H9 (cell line): ENCODE results near the gene PDRG1. TPM values are rescaled to one million over a fixed set of nuclear protein-coding genes. Genes with fewer than 3 reads are reported as not detected.

Source experiments
- DNase-seq: peaks from one replicate; pipeline ENCODE4 v3.0.0-alpha.2; 2017
- H2AFZ ChIP-seq: one replicate; pipeline ENCODE4 v1.6.1; 2013; ENCODE audit warnings: mild to moderate bottlenecking, low read length, control low read depth, moderate library complexity
- H2AK5ac ChIP-seq: 2 replicates; pipeline ENCODE4 v1.6.1; 2013; ENCODE audit warnings: low read length, control low read depth, mixed read lengths; ENCODE audit not compliant: insufficient read length
- H2BK120ac ChIP-seq: one replicate; pipeline ENCODE4 v1.6.1; 2013; ENCODE audit warnings: low read depth, mild to moderate bottlenecking, low read length, control low read depth, inconsistent platforms; ENCODE audit not compliant: poor library complexity, severe bottlenecking
- H2BK12ac ChIP-seq: 2 replicates; pipeline ENCODE4 v1.6.1; 2013; ENCODE audit warnings: low read length, control low read depth, mixed read lengths, low read depth; ENCODE audit not compliant: insufficient read length
- H2BK15ac ChIP-seq: 2 replicates; pipeline ENCODE4 v1.6.1; 2013; ENCODE audit warnings: low read depth, low read length, control low read depth
- H2BK20ac ChIP-seq: one replicate; pipeline ENCODE4 v1.6.1; 2013; ENCODE audit warnings: low read depth, mild to moderate bottlenecking, low read length, control low read depth, inconsistent platforms; ENCODE audit not compliant: poor library complexity, severe bottlenecking
- H2BK5ac ChIP-seq: 2 replicates; pipeline ENCODE4 v1.6.1; 2013; ENCODE audit warnings: low read length, control low read depth, mixed read lengths; ENCODE audit not compliant: insufficient read length
- H3K14ac ChIP-seq: 2 replicates; pipeline ENCODE4 v1.6.1; 2013; ENCODE audit warnings: low read length, control low read depth; ENCODE audit not compliant: insufficient read depth
- H3K18ac ChIP-seq: 2 replicates; pipeline ENCODE4 v1.6.1; 2013; ENCODE audit warnings: low read depth, mild to moderate bottlenecking, mixed read lengths, low read length, control low read depth; ENCODE audit not compliant: insufficient read length
- H3K23ac ChIP-seq: 2 replicates; pipeline ENCODE4 v1.6.1; 2013; ENCODE audit warnings: low read length, control low read depth, mixed read lengths, low read depth; ENCODE audit not compliant: insufficient read length
- H3K23me2 ChIP-seq: 2 replicates; pipeline ENCODE4 v1.6.1; 2013; ENCODE audit warnings: low read depth, mild to moderate bottlenecking, mixed read lengths, low read length, control low read depth; ENCODE audit not compliant: insufficient read length, poor library complexity, severe bottlenecking
- H3K27ac ChIP-seq: 2 replicates; pipeline ENCODE4 v1.5.1; 2013; ENCODE audit warnings: low read length, control low read depth, mixed read lengths, low read depth; ENCODE audit not compliant: insufficient read length
- H3K27me3 ChIP-seq: 2 replicates; pipeline ENCODE4 v1.6.1; 2013; ENCODE audit warnings: low read length, control low read depth, inconsistent platforms; ENCODE audit not compliant: insufficient read depth
- H3K4ac ChIP-seq: 2 replicates; pipeline ENCODE4 v1.6.1; 2013; ENCODE audit warnings: low read depth, mild to moderate bottlenecking, control low read depth, inconsistent platforms, low read length, moderate library complexity
- H3K4me1 ChIP-seq: 2 replicates; pipeline ENCODE4 v1.6.1; 2013; ENCODE audit warnings: low read length, control low read depth, inconsistent platforms; ENCODE audit not compliant: insufficient read depth
- H3K4me2 ChIP-seq: 2 replicates; pipeline ENCODE4 v1.6.1; 2013; ENCODE audit warnings: low read length, control low read depth, mixed read lengths; ENCODE audit not compliant: insufficient read length, insufficient read depth
- H3K56ac ChIP-seq: 2 replicates; pipeline ENCODE4 v1.6.1; 2013; ENCODE audit warnings: low read depth, mild to moderate bottlenecking, mixed read lengths, low read length, control low read depth; ENCODE audit not compliant: insufficient read length
- H3K79me1 ChIP-seq: 2 replicates; pipeline ENCODE4 v1.6.1; 2013; ENCODE audit warnings: low read depth, mild to moderate bottlenecking, moderate library complexity, low read length, control low read depth, inconsistent platforms; ENCODE audit not compliant: insufficient read depth, poor library complexity, severe bottlenecking
- H3K79me2 ChIP-seq: 2 replicates; pipeline ENCODE4 v1.6.1; 2013; ENCODE audit warnings: low read length, control low read depth, inconsistent platforms; ENCODE audit not compliant: insufficient read depth
- H3K9ac ChIP-seq: 2 replicates; pipeline ENCODE4 v1.6.1; 2013; ENCODE audit warnings: low read length, control low read depth, mixed read lengths; ENCODE audit not compliant: insufficient read length; ENCODE audit errors: extremely low read depth
- H3K9me3 ChIP-seq: one replicate; pipeline ENCODE4 v1.6.1; 2013; ENCODE audit warnings: low read depth, low read length, inconsistent platforms; ENCODE audit not compliant: control insufficient read depth
- H3T11ph ChIP-seq: one replicate; pipeline ENCODE4 v1.6.1; 2013; ENCODE audit warnings: mild to moderate bottlenecking, low read length, control low read depth, inconsistent platforms
- H4K20me1 ChIP-seq: one replicate; pipeline ENCODE4 v1.6.1; 2013; ENCODE audit not compliant: control insufficient read depth, insufficient read length, insufficient read depth
- H4K5ac ChIP-seq: 2 replicates; pipeline ENCODE4 v1.6.1; 2013; ENCODE audit warnings: low read depth, mild to moderate bottlenecking, mixed read lengths, low read length, control low read depth; ENCODE audit not compliant: insufficient read length
- H4K8ac ChIP-seq: replicated peaks from 2 replicates; pipeline ENCODE4 v1.6.1; 2013; ENCODE audit warnings: low read length, control low read depth, mixed read lengths, low read depth; ENCODE audit not compliant: insufficient read length
- H4K91ac ChIP-seq: 2 replicates; pipeline ENCODE4 v1.6.1; 2013; ENCODE audit warnings: low read depth, mild to moderate bottlenecking, moderate library complexity, mixed read lengths, low read length, control low read depth; ENCODE audit not compliant: insufficient read length
- H3K27ac Mint-ChIP-seq, 3 experiments: 2 replicates in 2 of 3; 3 replicates in 1 of 3; pipeline ENCODE4 v1.8.0; 2020 to 2021; ENCODE audit warnings: mixed read lengths in 3 of 3, mild to moderate bottlenecking in 1 of 3, moderate library complexity in 1 of 3
- H3K27me3 Mint-ChIP-seq: 2 replicates; pipeline ENCODE4 v1.8.0; 2021; ENCODE audit warnings: low read depth, mild to moderate bottlenecking, moderate library complexity, mixed read lengths
- H3K36me3 Mint-ChIP-seq, 3 experiments: 2 replicates in 2 of 3; 3 replicates in 1 of 3; pipeline ENCODE4 v1.8.0; 2020 to 2021; ENCODE audit warnings: low read depth in 3 of 3, mixed read lengths in 3 of 3; ENCODE audit not compliant: insufficient read depth in 1 of 3
- H3K4me1 Mint-ChIP-seq, 2 experiments: 2 replicates each; pipeline ENCODE4 v1.8.0; 2020; ENCODE audit warnings: mixed read lengths in 2 of 2
- H3K4me3 Mint-ChIP-seq, 2 experiments: 2 replicates in 1 of 2; 3 replicates in 1 of 2; pipeline ENCODE4 v1.8.0; 2020 to 2021; ENCODE audit warnings: mild to moderate bottlenecking in 2 of 2, mixed read lengths in 2 of 2, moderate library complexity in 1 of 2
- H3K9me3 Mint-ChIP-seq, 2 experiments: 2 replicates in 1 of 2; 3 replicates in 1 of 2; pipeline ENCODE4 v1.8.0; 2020; ENCODE audit warnings: mild to moderate bottlenecking in 2 of 2, mixed read lengths in 2 of 2, moderate library complexity in 1 of 2
- WGBS: extraction: QIAGEN DNeasy Blood & Tissue Kit; methylation state at CpG from one replicate; pipeline ENCODE4 v1.1.7; 2013; ENCODE audit warnings: missing lambda C conversion rate, low lambda C conversion rate, mixed read lengths; ENCODE audit not compliant: insufficient read length; ENCODE audit errors: extremely low coverage; 5-methylcytosine and 5-hydroxymethylcytosine counted together
- total RNA-seq: library from RNA; stranded (reverse); gene quantifications from 2 replicates; pipeline ENCODE4 v1.2.1, GENCODE V29; 2021
- TF ChIP-seq, protein P1 (sequence below): fragments of 200-600 bp; sonication (generic); conservative IDR thresholded peaks from 3 replicates; pipeline ENCODE4 v1.8.0; 2021; ENCODE audit warnings: antibody characterized with exemption, mild to moderate bottlenecking

PDRG1 gene
- total RNA-seq, 1 experiment from 2014 or later: 32.2 TPM

DNA sequence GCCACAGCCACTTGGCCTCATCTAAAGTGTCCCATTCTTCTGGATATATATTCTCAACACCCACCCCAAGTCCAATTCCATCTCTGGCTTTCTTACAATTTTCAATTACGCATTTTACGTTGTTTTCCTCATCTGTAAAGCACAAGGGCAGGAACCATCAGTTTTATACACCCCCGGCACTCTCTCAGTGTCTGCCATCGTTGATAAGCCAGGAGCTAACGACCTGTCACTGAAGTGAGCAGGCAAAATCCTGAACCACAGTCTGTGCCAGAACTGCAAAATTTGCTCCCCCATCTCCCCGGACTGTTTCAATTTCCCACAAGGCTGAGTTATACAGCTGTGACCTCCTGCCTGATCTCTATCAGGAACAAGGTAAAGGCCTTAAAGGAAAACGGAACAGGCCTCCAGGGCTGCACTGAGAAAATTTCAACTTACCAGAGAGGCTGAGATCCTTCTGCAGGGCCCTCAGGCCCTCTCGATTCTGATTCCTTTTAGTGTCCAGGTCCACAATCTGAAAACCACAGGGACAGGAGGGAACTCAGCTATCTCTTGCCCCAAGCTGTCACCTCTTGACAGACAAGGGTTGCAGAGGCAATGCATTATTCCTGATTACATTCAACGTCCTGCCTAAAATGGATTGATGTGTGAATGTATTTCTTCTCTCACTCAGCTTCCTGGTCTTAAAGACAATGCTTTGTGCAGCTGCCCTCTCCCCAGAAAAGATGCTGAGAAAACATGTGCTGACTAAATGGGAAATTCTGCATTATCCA, 1.8 kb downstream of the PDRG1 start:
- H3K14ac ChIP-seq: no peak overlapping the region
- no peaks in the 10 kb centered on the region for H3K27me3 ChIP-seq
- H3T11ph ChIP-seq: no peak overlapping the region
- no peak overlapping the region for H2BK120ac ChIP-seq
- no peak overlapping the region for H3K4me2 ChIP-seq
- no peak overlapping the region for H2BK20ac ChIP-seq
- Mint-ChIP-seq H3K36me3 (peaks cover 38 to 51% (median 47%) of the 10 kb centered on the region in 3 experiments), H3K27me3 (peaks cover 17% of the 10 kb centered on the region), H3K27ac (peak overlapping the region in 1 of 3 experiments; percentile 14; a peak in 1 of 7 replicates), H3K9me3 (no peaks in the 10 kb centered on the region; a peak in 2 of 5 replicates), H3K4me1 (peaks cover 9 to 11% of the 10 kb centered on the region in 2 experiments), H3K4me3 (peak overlapping the region; percentile 98 to 99)
- H3K4me1 ChIP-seq: no peaks in the 10 kb centered on the region
- DNase-seq: no peak
- no peak overlapping the region for H2BK5ac ChIP-seq
- no peaks in the 10 kb centered on the region for H3K9me3 ChIP-seq
- no peak overlapping the region for H3K4ac ChIP-seq
- peaks cover 5% of the 10 kb centered on the region; the same call in 1 of the 2 replicates for H3K79me2 ChIP-seq
- H4K8ac ChIP-seq: no peak overlapping the region
- no peak overlapping the region for H4K5ac ChIP-seq
- no peak overlapping the region for H4K91ac ChIP-seq
- H4K20me1 ChIP-seq: no peaks in the 10 kb centered on the region
- peaks cover 10% of the 10 kb centered on the region for H3K79me1 ChIP-seq
- no peak overlapping the region for H3K27ac ChIP-seq
- no peak overlapping the region for H2AK5ac ChIP-seq
- 100% methylated on average over 2 of the region's 9 CpGs for WGBS
- no peak overlapping the region for H3K56ac ChIP-seq
- H2BK12ac ChIP-seq: no peak overlapping the region
- H3K23me2 ChIP-seq: peaks cover 7% of the 10 kb centered on the region
- TF ChIP-seq, protein P1, sequence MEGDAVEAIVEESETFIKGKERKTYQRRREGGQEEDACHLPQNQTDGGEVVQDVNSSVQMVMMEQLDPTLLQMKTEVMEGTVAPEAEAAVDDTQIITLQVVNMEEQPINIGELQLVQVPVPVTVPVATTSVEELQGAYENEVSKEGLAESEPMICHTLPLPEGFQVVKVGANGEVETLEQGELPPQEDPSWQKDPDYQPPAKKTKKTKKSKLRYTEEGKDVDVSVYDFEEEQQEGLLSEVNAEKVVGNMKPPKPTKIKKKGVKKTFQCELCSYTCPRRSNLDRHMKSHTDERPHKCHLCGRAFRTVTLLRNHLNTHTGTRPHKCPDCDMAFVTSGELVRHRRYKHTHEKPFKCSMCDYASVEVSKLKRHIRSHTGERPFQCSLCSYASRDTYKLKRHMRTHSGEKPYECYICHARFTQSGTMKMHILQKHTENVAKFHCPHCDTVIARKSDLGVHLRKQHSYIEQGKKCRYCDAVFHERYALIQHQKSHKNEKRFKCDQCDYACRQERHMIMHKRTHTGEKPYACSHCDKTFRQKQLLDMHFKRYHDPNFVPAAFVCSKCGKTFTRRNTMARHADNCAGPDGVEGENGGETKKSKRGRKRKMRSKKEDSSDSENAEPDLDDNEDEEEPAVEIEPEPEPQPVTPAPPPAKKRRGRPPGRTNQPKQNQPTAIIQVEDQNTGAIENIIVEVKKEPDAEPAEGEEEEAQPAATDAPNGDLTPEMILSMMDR: no peak
- H2AFZ ChIP-seq: no peak overlapping the region
- H2BK15ac ChIP-seq: no peak overlapping the region
- H3K9ac ChIP-seq: no peak overlapping the region
- no peak overlapping the region for H3K18ac ChIP-seq
- no peak overlapping the region for H3K23ac ChIP-seq
